CD1c-positive myeloid dendritic cell (primary cell): ENCODE measurements around the gene FAF1.

Source experiments
- DNase-seq: peaks from one replicate; pipeline ENCODE4 v3.0.0-alpha.2; 2016; ENCODE audit errors: extremely low spot score

FAF1 gene

DNA sequence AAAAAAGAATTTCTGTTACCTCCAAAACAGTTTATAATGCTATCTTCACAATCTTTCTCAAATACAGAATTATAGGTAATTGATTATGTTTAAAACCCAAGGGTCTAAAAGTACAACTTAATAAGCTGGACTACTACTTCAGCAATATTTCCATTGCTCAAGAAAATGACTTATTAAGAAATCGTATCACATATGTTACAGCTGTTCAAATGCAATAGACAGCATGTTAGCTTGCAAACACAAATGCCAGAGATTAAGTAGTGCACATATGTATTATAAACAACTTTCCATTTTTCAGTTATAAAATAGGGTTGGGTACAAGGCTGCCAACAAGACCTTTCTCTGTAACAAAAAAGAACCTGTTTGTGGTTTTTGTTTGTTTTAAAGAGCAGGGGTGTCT, 325.8 kb downstream of the FAF1 start:
- no peak for DNase-seq

DNA sequence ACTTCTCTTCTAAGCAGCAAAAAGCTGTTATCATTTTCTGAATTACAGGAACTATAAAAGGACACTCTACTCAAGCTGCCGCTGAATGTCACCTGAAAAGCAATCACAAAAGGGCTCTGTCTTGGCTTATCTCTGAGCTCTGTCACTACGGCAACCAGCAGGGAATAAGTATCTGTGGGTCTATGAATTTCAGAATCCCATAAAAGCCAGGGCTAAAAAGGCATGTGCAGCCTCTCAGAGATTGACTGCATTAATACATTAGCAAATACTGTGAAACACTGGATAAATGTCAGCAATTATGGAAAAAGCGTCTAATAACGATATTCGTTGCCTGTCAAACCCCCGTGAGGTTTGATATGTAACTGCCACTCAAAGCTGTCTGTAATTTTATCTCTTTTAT, 326.6 kb downstream of the FAF1 start:
- no peak for DNase-seq

DNA sequence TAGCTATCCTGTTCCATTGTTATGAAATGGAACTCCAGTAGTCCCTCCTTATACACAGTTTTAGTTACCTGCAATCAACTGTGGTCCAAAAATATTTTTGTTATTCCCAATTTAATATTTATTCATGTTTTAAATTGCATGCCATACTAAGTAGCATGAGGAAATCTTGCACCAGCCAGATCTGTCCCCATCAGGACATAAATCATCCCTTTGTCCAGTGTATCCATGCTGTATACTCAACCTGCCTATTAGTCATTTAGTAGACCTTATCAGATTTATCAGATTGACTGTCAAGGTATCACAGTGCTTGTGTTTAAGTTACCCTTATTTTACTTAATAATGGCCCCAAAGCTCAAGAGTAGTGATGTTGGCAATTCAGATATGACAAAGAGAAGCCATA, 328.9 kb downstream of the FAF1 start:
- no peak for DNase-seq

DNA sequence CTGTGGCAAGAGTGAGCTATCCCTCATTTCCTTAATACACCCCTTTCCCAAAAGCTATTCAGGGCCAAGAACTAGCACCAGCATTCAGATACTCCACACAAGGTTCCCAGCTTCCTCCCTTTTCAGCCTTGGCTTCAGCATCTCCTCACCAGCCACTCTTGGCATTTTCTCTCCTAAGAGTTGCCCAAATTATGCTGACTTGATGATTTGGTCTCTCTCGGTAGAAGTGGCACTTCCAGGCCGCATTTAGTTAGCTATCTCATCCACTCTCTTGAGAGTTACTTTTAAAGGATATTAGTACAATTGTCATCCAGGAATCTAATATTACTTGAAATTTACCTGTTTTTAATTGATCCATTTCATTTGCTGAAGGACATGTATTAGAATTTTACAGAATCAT, 337.8 kb downstream of the FAF1 start:
- DNase-seq = no peak

DNA sequence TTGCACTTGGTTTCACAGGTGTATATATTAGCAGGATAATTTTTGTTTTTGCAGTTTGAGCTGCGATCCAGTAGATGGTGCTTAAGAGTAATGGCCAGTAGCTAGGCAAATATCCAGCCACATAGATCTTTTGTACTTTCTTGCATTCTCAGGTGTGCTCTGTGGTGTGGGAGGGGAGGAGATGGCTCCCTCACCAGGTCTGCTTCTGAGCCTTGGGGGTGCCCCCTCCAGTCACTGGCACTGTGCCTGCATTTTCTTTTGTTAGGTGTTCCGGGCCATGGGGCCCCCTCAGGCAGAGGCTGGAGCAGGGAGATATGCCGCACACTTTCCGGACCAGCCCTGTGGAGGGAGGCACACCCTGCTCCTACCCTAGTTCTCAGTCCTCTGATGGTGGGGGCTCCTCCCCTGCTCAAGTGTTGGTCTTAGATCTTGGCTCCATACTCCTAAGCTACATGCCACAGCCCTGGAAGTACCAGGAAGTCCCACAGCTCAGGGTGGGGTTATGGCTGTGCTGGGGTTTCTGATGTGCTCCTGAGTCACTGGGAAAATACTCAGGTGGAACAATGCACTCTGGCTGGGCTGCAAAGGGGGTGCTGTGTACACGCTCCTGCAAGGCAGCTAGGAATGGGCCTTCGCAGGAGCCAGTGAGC, 339.3 kb downstream of the FAF1 start:
- DNase-seq = no peak

DNA sequence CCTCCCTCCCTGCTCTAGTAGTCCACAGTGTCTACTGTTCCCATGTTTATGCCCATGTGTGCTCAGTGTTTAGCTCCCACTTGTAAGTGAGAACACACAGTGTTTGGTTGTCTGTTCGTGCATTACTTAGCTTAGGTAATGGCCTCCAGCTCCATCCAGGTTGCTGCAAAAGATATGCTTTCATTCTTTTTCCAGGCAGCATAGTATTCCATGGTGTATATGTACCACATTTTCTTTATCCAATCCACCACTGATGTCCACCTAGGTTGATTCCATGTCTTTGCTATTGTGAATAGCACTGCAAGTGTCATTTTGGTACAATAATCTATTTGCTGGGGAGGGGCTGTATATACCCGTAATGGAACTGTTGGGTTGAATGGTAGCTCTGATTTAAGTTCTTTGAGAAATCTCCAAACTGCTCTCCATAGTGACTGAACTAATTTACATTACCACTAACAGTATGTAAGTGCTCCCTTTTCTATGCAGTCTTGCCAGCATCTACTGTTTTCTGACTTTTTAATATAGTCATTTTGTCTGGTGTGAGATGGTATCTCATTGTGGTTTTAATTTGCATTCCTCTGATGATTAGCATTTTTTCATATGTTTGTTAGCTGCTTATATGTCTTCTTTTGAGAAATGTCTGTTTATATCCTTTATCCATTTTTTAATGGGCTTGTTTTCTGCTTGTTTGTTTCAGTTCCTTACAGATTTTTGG, 344.9 kb downstream of the FAF1 start:
- DNase-seq = no peak

DNA sequence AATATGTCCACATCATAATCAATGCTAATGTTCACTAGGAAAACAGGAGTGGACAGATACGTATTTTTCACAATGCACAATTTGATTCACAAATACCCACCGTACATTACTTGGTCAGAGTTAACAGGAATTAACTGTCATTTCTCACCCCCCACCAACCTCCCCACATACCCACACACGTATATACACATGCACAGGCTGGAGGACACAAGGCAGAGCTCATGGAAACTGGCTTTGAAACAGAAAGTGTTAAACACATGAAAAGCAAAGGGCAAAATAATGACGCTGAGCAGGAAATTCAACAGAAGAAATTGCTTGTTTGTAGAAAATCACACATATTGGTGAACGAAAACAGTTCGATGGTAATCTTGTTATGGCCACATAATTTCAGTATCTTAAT, 348.4 kb downstream of the FAF1 start:
- no peak for DNase-seq

DNA sequence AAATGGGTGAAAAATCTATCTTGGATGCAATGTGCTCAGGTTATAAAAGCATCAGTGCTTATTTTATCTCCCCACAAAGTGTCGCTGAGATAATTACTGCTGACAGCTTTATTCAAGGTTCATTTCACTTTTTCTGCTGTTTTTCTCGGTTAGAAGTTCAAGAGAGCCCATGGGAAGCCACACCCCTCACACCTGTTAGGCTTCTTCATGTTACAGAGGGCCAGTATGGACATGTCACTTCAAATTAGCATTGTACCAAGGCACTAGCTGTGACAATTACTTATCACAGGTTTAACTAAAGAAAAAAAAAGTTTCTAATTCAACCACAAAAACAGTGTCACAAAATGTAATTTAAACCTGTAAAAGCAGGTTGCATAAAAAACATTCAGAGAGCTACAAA, 349.5 kb downstream of the FAF1 start:
- DNase-seq = no peak

DNA sequence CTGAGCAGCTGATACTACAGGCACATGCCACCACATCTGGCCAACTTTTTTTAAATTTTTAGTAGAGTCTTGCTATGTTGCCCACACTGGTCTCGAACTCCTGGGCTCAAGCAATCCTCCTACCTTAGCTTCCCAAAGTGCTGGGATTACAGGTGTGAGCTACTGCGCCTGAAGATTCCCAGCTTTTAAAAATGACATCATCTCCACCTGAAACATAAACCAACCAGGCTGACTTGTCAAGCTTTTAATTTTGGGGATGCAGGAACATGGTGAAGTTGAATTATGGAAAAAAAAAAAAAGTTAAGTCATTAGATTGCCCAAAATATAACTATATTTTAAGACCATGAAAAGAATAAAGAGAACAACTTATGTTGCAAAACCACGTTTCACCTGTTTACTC, 350.6 kb downstream of the FAF1 start:
- no peak for DNase-seq

DNA sequence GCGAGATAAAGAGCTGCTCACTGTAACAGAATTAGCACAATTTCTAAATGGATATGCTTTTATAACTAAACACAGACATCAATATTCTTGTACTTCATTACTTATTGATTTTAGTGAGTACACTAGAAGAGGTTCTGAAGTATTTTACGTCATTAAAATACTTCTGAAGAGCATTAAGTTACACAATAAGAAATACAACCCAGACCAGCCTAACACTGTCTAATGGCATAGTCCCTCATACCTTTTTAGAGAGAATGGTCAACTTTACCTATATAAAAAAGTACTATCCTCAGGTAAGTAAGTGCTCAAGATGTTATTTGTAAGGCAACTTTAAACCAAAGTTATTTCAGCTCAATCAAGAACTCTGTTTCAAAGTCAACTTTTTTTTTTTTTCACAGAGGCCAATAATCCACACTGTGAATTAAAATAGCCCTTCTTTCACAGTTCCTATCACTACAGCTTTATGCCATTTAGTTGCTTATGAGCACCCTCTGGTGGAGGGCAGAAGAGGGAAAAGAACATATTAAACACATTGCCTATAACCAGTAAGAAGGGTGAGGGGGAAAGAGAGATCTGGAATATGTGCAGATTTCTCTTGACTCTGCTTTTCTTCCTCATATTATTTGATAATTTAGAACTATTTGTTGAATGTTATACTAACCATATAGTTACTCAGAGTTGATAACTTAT, 354.7 kb downstream of the FAF1 start:
- DNase-seq = peak; percentile 9

DNA sequence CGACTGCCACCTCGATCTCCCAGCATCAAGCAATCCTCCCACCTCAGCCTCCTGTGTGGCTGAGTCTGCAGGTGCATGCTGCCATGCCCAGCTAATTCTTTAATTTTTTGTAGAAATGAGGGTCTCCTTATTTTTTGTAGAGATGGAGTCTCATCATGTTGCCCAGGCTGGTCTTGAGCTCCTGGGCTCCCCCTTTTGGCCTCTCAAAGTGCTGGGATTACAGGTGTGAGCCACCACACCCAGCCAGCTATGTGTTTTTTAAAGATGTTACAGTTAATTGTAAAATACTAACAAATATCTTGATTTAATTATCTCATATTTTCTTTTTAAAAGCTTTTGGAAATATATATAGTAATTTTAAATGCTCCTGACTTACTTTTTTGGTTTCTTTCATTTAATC, 355.5 kb downstream of the FAF1 start:
- DNase-seq = no peak

DNA sequence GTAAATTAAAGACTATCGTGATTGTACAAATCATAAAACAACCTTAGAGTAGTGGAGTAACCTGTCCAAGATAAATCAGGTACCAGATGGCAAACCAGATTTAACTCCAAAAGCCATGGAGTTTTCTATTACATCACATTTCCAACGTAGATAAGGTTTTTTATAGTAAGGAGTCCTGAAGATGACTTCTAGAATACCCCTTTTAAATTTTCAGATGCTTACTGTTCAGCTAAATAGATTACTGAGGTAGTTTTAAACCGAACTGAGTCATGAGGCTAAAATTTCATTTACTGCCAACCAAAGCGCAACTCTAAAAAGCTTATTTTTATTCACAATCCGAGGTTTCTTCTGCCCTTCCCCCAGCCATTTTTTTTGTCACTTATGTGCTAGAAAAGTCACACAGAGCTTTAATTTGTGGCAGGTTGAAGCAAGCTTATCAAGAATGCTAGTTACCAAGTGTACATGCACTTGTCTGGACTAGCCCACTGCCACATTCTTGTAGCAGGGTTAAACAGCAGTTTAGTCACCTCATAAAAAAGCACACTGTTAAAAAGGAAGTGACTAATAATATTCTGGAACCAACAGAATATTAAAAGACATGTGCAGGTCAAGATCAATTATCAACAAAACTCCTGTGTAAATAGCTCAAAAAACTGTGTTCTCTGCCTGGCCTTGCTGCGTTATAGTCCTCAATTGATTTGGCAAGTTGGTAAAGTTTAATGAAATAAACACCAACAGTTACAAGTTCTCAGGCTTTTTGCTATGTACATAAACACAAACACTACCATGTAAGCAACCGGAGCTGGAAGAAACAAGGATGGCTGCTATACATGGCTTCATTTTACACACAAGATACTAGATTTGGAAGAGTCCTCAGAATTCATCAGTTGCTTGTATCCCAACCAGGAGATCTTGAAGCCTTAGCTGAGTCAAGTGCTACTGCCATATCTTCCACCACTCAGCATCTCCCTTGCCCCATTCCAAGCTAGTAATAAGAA, 356.5 kb downstream of the FAF1 start:
- no peak for DNase-seq

DNA sequence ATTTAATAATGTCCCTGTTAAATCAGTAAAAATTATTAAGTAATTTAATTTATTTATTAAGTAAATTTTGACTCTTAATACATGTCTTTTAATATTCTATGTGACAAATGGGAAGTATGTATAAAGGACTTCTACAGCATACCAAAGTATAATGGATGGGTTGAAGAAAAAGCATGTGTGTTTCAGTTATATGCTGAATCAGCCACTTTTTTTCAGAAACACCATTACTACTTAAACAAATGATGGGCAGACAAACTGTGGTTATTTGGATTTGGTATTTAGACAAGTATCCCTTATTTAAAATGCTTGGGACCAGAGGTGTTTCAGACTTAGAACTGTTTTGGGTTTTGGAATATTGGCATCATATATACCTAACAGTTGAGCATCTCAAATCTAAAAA, 360.5 kb downstream of the FAF1 start:
- DNase-seq = no peak

DNA sequence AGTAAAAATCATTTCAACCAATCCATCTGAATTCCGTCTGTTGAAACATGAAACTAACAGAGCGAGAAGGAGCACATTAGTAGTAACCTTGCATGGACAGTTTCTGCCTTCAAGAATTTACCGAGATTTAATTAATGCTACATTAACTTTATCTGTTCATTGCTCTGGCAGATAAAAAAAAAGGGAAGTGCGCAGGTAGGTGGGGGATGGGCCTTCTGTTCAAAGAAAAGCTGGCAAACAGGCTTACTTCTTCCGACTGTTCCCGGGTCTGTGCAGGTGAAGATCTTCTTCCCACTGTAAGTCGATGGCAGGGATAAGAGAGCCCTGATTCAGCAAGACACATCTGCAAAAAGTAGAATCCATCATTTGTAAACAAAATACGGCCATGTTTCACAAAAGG, 364.2 kb downstream of the FAF1 start:
- DNase-seq = no peak

DNA sequence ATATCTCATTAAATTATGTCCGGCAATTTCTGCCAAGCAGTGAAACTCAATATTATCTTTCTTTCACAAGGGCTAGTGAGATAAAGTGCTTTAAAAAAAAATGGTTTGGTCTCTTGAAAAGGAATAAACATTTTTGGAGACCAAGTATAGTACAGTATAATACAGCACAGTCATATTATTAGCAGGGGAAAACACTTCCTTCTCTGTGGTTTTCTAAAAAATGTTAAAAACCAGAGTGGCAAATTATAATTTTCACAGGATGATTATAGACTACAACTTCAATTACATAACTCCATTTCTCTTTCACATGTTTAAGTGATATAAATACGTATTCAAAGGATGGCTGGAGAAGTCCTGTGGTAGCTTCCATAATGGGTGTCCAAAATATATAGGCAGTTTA, 366.6 kb downstream of the FAF1 start:
- no peak for DNase-seq

DNA sequence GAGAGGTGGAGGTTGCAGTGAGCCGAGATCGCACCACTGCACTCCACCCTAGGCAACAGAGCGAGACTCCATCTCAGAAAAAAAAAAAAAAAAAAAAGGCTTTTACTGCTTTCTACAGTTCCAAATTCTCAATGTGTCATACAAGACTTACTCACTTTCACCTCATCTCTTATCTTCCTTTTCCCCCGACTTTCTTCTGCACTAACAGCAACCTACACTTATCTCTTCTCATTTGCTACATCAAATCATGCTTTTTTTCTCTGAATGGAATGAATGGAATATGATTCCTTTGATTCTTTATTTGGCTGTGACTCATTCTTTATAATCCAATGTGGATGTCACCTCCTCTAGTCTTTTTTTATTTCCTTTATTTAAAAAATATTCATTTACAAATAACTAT, 368.5 kb downstream of the FAF1 start:
- DNase-seq = no peak

DNA sequence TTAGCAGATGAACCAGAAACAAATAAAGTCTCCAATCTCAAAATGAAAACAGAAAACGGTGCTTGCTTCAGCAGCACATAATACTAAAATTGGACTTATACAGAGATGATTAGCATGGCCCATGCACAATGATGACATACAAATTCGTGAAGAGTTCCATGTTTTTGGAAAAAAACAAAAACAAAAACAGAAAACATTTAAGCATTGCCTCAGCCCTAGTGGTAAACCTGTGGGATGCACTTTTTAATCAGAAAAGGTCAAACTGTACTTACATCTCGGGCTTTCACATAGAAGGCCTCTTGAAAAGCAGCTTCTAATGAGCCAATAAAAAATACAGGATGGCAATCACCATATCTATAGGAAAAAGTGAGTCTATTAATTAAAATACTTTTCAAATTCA, 377.7 kb downstream of the FAF1 start:
- no peak for DNase-seq

DNA sequence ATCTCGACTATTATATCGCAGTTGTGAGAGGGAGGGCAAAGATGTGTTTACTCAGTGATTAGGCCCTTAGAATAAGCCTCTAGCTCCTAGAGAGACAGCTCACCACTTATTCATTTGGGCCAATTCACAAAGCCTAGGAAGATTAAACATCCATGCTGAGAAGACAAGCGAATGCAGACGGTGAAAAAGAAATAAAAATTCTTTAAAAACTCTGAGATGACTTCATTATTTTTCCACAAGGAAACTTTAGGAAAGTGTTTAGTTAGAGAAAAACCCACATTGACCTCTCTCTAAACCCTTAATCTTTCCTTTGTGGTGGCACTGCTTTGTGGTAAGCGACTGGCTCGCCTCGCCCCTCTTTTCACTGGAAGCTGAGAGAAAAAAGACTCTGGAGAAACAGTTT, 390.0 kb downstream of the FAF1 start:
- DNase-seq = no peak

DNA sequence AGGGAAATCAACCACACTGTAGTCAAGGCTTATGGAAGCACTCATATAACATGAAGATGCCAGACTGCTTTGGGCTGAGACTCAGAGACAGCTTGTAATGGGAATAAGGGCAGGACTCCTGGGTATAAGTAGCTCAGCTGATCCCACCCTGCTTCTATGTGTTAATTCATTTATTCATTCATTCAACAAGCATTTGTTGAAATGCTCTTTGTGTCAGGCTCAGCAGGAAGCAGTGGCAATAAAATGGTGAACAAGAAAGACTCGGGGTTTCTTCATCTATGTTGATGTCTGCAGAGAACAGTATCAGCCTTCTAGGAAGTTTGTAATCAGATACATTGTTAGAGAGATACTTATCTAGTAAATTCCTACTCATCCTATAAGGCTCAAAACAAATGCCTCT, 391.3 kb downstream of the FAF1 start:
- DNase-seq = no peak

DNA sequence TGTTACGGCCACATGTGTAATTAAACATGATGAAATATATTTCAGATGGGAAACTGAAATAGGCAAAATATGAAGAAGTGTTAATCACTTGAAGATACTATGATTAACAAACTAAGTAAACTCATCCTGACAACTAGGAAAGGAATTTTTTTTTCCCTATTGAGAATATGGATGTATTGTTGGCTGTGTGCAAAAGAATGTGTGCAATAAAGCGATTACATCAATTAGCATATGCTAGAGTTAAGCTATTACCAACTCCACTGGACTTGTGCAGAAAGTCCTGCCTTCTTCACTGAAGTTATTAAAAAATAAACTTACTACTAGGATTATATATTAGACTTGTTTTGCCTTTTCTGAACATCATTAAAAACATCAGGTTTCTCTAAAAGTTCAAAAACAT, 393.7 kb downstream of the FAF1 start:
- no peak for DNase-seq

DNA sequence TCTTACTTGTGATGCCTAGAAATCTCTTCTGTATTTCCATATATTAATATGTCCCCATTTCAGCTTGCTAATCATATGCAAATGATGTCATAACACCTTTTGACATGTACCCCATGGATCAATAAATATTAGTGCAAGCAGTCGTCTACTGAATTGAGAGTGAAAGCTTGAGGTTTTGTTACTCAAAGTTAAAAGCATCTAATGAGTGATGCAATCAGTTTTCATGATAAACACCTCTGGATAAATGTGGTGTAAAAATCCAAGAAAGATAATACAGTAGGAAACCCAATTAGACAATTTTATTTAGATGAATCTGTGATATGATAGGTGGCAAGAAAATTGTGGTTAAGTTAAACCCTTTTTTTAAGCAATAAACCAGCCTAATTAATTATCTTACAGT, 395.6 kb downstream of the FAF1 start:
- DNase-seq = no peak

DNA sequence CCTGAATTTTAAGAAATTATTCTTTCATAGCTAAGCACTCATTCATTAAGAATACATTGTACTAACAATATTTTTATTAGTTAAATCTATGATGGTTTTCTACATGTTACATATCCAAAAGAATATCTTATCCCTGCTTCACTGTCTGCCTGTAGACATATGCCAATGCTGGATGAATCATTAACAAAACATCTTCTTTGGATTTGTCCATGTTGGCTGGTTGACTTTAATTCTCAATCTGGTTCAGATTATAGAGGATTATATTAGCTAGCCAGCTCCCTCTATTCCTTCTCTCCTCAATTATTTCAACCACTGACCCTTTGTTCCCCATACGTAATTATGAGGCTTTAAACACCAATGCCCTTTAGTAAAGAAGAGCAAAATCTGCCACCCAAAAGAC, 398.0 kb downstream of the FAF1 start:
- DNase-seq = no peak
